K562 (cell line): Measurements from ENCODE around the gene MAP1S. TPM values are rescaled to one million over a fixed set of nuclear protein-coding genes. Genes with fewer than 3 reads are reported as not detected.

ENCODE experiments used
- CAMTA2 ChIP-seq: fragments of 250-450 bp; sonication (Bioruptor Pico); conservative IDR thresholded peaks from 2 replicates; pipeline ENCODE4 v1.5.1; 2022
- CXXC5 ChIP-seq: fragments of 250-450 bp; sonication (Bioruptor Pico); IDR thresholded peaks from 2 replicates; pipeline ENCODE4 v1.8.0; 2022; ENCODE audit warnings: inconsistent platforms, mild to moderate bottlenecking, moderate library complexity
- KDM4B ChIP-seq, 2 experiments: fragments of 450-650 bp in 1 of 2; sonication (generic) in 1 of 2; IDR thresholded peaks; 2 replicates each; pipeline ENCODE4 v1.6.1; 2016 to 2017; ENCODE audit warnings: borderline replicate concordance in 2 of 2, antibody characterized with exemption in 1 of 2, low read depth in 1 of 2, mild to moderate bottlenecking in 1 of 2
- SRSF9 ChIP-seq: fragments of 200-400 bp; formaldehyde crosslinking; IDR thresholded peaks from 2 replicates; pipeline ENCODE4 v1.6.1; 2017; ENCODE audit warnings: low read depth, low read length, borderline replicate concordance
- ZNF347 ChIP-seq: fragments of 450-650 bp; formaldehyde crosslinking; IDR thresholded peaks from 2 replicates; pipeline ENCODE4 v1.4.0; 2020; ENCODE audit warnings: low read depth, mild to moderate bottlenecking, moderate library complexity
- polyA plus RNA-seq, 8 experiments: library from polyadenylated mRNA; depleted of rRNA in 4 of 8; stranded (reverse) in 5 of 8; unstranded in 3 of 8; fragments of >200 nt; fragmentation: Nextera tagmentation in 2 of 8; fragmentation: Illumina TruSeq in 1 of 8; extraction: Ambion mirVana in 2 of 8; extraction: Trizol in 1 of 8; gene quantifications; 2 replicates each; pipeline versions ENCODE4 v1.2.1 to v1.2.3, GENCODE V29; 2011 to 2014; ENCODE audit warnings: inconsistent platforms in 1 of 8, missing spikeins in 1 of 8
- total RNA-seq, 7 experiments: library from RNA; depleted of rRNA in 6 of 7; stranded (reverse); fragments of >200 nt in 6 of 7; fragmentation: Illumina TruSeq in 2 of 7; extraction: Trizol in 2 of 7; gene quantifications; 2 replicates each; pipeline versions ENCODE4 v1.2.1 to v1.2.3, GENCODE V29; 2011 to 2021; ENCODE audit warnings: low replicate concordance in 1 of 7
- TF ChIP-seq, protein P1 (sequence below): fragments of 250-450 bp; sonication (Bioruptor Pico); IDR thresholded peaks from 2 replicates; pipeline ENCODE4 v1.9.0; 2021; ENCODE audit warnings: mild to moderate bottlenecking, inconsistent platforms
- TF ChIP-seq, protein P2 (sequence below): fragments of 450-650 bp; conservative IDR thresholded peaks from 2 replicates; pipeline ENCODE4 v1.6.1; 2016; ENCODE audit warnings: missing genetic modification characterization, low read depth, mild to moderate bottlenecking, missing compliant biosample characterization, moderate library complexity
- TF ChIP-seq, protein P3 (sequence below): sonication (generic); formaldehyde crosslinking; IDR thresholded peaks from 2 replicates; pipeline ENCODE4 v1.8.0; 2022; ENCODE audit warnings: mild to moderate bottlenecking, missing genetic modification reagents
- TF ChIP-seq, protein P4 (sequence below): fragments of 450-650 bp; formaldehyde crosslinking; IDR thresholded peaks from 2 replicates; pipeline ENCODE4 v1.4.0; 2020; ENCODE audit warnings: mild to moderate bottlenecking, mixed read lengths
- TF ChIP-seq, protein P5 (sequence below): fragments of 250-450 bp; sonication (Bioruptor Pico); IDR thresholded peaks from 2 replicates; pipeline ENCODE4 v1.4.0; 2020
- TF ChIP-seq, protein P6 (sequence below): fragments of 450-650 bp; formaldehyde crosslinking; IDR thresholded peaks from 2 replicates; pipeline ENCODE4 v1.4.0; 2020; ENCODE audit warnings: mild to moderate bottlenecking, moderate library complexity

The MAP1S gene
- total and polyA plus RNA-seq, 9 of the 15 experiments (the other 6 are each of a cell fraction or from before 2014, with no cell fraction given), result 2.0 to 81.0 (median 9.5) TPM

DNA sequence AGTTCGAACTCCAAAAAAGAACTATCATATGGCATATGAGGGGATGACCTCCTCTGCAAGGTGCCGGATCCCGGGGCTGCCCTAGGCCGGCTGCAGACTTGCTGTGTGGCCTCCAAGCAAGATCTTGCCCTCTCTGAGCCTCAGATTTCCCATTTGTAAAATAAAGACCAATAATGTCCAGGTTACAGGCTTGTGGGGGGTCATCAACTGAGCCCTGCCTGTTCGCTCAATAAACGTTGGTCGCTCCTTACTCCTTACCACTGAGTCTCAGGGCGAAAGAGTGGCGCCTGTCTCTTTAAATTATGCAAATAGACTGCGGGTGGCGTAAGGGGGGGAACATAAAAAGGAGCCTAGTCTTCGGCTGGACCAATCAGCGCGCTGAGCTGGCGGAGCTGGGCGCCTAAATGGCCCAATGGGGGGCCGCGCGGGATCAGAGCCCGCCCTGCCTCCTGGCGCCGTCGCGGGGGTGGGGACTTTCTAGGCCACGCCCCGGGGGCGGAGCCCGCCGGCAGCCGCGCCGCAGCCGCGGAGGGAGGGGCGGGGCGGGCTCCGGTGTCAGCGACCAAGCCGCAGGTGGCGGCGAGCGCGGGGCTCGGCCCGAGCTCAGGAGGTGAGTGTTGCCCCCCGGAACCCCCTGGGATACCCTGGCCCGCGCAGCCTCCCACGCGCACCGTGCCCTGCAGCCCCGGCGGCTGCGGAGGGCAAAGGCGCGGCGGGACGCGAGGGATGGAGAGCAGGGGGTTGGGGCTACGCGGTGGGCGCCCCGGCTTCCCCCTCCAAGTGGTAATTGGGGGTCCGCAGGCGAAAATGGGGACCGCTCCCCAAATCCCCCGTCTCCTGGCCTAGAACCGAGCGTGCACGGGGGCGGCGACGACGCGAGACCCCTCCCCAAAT, 28.2 kb downstream of the MAP1S start (continued):
- TF ChIP-seq, protein P1, sequence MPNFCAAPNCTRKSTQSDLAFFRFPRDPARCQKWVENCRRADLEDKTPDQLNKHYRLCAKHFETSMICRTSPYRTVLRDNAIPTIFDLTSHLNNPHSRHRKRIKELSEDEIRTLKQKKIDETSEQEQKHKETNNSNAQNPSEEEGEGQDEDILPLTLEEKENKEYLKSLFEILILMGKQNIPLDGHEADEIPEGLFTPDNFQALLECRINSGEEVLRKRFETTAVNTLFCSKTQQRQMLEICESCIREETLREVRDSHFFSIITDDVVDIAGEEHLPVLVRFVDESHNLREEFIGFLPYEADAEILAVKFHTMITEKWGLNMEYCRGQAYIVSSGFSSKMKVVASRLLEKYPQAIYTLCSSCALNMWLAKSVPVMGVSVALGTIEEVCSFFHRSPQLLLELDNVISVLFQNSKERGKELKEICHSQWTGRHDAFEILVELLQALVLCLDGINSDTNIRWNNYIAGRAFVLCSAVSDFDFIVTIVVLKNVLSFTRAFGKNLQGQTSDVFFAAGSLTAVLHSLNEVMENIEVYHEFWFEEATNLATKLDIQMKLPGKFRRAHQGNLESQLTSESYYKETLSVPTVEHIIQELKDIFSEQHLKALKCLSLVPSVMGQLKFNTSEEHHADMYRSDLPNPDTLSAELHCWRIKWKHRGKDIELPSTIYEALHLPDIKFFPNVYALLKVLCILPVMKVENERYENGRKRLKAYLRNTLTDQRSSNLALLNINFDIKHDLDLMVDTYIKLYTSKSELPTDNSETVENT (CRISPR knock-in tag), result peak; percentile 36; the same call in 1 of the 2 replicates
- TF ChIP-seq, protein P2, sequence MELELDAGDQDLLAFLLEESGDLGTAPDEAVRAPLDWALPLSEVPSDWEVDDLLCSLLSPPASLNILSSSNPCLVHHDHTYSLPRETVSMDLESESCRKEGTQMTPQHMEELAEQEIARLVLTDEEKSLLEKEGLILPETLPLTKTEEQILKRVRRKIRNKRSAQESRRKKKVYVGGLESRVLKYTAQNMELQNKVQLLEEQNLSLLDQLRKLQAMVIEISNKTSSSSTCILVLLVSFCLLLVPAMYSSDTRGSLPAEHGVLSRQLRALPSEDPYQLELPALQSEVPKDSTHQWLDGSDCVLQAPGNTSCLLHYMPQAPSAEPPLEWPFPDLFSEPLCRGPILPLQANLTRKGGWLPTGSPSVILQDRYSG (tag), result no peak
- TF ChIP-seq, protein P3, sequence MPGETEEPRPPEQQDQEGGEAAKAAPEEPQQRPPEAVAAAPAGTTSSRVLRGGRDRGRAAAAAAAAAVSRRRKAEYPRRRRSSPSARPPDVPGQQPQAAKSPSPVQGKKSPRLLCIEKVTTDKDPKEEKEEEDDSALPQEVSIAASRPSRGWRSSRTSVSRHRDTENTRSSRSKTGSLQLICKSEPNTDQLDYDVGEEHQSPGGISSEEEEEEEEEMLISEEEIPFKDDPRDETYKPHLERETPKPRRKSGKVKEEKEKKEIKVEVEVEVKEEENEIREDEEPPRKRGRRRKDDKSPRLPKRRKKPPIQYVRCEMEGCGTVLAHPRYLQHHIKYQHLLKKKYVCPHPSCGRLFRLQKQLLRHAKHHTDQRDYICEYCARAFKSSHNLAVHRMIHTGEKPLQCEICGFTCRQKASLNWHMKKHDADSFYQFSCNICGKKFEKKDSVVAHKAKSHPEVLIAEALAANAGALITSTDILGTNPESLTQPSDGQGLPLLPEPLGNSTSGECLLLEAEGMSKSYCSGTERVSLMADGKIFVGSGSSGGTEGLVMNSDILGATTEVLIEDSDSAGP (CRISPR knock-in tag), result peak; percentile 100
- peak; percentile 78 for TF ChIP-seq CXXC5 (CRISPR knock-in tag)
- no peak for TF ChIP-seq SRSF9
- no peak for TF ChIP-seq CAMTA2 (CRISPR knock-in tag)
- TF ChIP-seq ZNF347 (CRISPR knock-in tag), result no peak
- TF ChIP-seq, protein P4, sequence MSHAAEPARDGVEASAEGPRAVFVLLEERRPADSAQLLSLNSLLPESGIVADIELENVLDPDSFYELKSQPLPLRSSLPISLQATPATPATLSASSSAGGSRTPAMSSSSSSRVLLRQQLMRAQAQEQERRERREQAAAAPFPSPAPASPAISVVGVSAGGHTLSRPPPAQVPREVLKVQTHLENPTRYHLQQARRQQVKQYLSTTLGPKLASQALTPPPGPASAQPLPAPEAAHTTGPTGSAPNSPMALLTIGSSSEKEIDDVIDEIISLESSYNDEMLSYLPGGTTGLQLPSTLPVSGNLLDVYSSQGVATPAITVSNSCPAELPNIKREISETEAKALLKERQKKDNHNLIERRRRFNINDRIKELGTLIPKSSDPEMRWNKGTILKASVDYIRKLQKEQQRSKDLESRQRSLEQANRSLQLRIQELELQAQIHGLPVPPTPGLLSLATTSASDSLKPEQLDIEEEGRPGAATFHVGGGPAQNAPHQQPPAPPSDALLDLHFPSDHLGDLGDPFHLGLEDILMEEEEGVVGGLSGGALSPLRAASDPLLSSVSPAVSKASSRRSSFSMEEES (CRISPR knock-in tag), result no peak
- TF ChIP-seq, protein P5, sequence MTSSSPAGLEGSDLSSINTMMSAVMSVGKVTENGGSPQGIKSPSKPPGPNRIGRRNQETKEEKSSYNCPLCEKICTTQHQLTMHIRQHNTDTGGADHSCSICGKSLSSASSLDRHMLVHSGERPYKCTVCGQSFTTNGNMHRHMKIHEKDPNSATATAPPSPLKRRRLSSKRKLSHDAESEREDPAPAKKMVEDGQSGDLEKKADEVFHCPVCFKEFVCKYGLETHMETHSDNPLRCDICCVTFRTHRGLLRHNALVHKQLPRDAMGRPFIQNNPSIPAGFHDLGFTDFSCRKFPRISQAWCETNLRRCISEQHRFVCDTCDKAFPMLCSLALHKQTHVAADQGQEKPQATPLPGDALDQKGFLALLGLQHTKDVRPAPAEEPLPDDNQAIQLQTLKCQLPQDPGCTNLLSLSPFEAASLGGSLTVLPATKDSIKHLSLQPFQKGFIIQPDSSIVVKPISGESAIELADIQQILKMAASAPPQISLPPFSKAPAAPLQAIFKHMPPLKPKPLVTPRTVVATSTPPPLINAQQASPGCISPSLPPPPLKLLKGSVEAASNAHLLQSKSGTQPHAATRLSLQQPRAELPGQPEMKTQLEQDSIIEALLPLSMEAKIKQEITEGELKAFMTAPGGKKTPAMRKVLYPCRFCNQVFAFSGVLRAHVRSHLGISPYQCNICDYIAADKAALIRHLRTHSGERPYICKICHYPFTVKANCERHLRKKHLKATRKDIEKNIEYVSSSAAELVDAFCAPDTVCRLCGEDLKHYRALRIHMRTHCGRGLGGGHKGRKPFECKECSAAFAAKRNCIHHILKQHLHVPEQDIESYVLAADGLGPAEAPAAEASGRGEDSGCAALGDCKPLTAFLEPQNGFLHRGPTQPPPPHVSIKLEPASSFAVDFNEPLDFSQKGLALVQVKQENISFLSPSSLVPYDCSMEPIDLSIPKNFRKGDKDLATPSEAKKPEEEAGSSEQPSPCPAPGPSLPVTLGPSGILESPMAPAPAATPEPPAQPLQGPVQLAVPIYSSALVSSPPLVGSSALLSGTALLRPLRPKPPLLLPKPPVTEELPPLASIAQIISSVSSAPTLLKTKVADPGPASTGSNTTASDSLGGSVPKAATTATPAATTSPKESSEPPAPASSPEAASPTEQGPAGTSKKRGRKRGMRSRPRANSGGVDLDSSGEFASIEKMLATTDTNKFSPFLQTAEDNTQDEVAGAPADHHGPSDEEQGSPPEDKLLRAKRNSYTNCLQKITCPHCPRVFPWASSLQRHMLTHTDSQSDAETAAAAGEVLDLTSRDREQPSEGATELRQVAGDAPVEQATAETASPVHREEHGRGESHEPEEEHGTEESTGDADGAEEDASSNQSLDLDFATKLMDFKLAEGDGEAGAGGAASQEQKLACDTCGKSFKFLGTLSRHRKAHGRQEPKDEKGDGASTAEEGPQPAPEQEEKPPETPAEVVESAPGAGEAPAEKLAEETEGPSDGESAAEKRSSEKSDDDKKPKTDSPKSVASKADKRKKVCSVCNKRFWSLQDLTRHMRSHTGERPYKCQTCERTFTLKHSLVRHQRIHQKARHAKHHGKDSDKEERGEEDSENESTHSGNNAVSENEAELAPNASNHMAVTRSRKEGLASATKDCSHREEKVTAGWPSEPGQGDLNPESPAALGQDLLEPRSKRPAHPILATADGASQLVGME, result no peak; the same call in 1 of the 2 replicates
- no peak for TF ChIP-seq KDM4B (IDR thresholded peaks at IDR 0.05; ENCODE audit: borderline replicate concordance in 2 of 2, low read depth in 1 of 2)
- TF ChIP-seq, protein P6, sequence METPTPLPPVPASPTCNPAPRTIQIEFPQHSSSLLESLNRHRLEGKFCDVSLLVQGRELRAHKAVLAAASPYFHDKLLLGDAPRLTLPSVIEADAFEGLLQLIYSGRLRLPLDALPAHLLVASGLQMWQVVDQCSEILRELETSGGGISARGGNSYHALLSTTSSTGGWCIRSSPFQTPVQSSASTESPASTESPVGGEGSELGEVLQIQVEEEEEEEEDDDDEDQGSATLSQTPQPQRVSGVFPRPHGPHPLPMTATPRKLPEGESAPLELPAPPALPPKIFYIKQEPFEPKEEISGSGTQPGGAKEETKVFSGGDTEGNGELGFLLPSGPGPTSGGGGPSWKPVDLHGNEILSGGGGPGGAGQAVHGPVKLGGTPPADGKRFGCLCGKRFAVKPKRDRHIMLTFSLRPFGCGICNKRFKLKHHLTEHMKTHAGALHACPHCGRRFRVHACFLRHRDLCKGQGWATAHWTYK (CRISPR knock-in tag), result no peak
